Measurements from ENCODE around the gene C10orf95. TPM values are rescaled to one million over a fixed set of nuclear protein-coding genes. Genes with fewer than 3 reads are reported as not detected.

Gene C10orf95
- total and polyA plus RNA-seq, 2 of the 13 experiments (the other 11 are each of a cell fraction or from before 2014, with no cell fraction given) = 0.05 to 0.07 TPM

- H3K4me2 ChIP-seq (ENCODE audit: low read depth, low read length) = peak overlapping the region; percentile 98
- no peaks in the 10 kb centered on the region for H3K9me3 ChIP-seq (ENCODE audit: low read length)
- intact Hi-C loops (cut with micrococcal nuclease; ENCODE audit: unreplicated experiment) = loop anchor here (1.0 to 5.0 kb wide), 2 partner anchors 9 to 55 kb away; no protein-coding TSS in a partner anchor
- 7% methylated on average over 3 of the region's 28 CpGs for WGBS (ENCODE audit: low lambda C conversion rate)
- H4K20me1 ChIP-seq (ENCODE audit: insufficient read depth, low read length) = no peaks in the 10 kb centered on the region
- ChIA-PET POLR2A (interaction anchor here (1.0 to 5.3 kb wide), 12 partner anchors 8 to 191 kb away, joined by 3 to 135 read pairs (median 5); partner anchors contain the start of genes C10orf95, CUEDC2, GBF1 and NFKB2), CTCF (ENCODE audit: low intra/inter-chr PET ratio, low total read pairs) (interaction anchor here (0.8 to 1.7 kb wide), 3 partner anchors 29 to 193 kb away, joined by 5 to 8 read pairs (median 5); no protein-coding TSS in a partner anchor)
- peaks cover 30% of the 10 kb centered on the region for H3K4me1 ChIP-seq (ENCODE audit: insufficient read depth, low read length)
- in situ Hi-C loops (cut with HindIII; ENCODE audit: extremely low pct_ligation_motif_present, low pct_unique_long_range_greater_than_20kb) = loop anchor here (5.0 kb wide), 1 partner anchor 40 kb away; no protein-coding TSS in a partner anchor
- peak; percentile 71 for ATAC-seq
- peak; percentile 73 for FAIRE-seq
- peak; percentile 75 for DNase-seq (ENCODE audit: low spot score)
- no peak overlapping the region for H2AFZ ChIP-seq (ENCODE audit: low read length)
- H3K27ac ChIP-seq (ENCODE audit: extremely low read length, insufficient read depth, low read length) = peak overlapping the region; percentile 87
- peaks cover 1 to 14% of the 10 kb centered on the region in 2 experiments; a peak in 3 of 5 replicates for H3K36me3 ChIP-seq (replicated peaks in 1 of 2; ENCODE audit: control insufficient read depth in 1 of 2, insufficient read depth in 2 of 2, low read length in 2 of 2)
- H3K27me3 ChIP-seq (ENCODE audit: control insufficient read depth in 1 of 2, insufficient read depth in 2 of 2, low read length in 2 of 2) = peaks cover 0 to 1% of the 10 kb centered on the region in 2 experiments; a peak in 1 of 5 replicates
- no peaks in the 10 kb centered on the region for H3K79me2 ChIP-seq (ENCODE audit: insufficient read depth, low read length)
- H3K9ac ChIP-seq (ENCODE audit: insufficient read depth, low read depth, low read length) = peak overlapping the region; percentile 77
- BruUV-seq (replicated peaks) = no TSS peak
- H3K4me3 ChIP-seq (replicated peaks in 1 of 3; ENCODE audit: insufficient read depth in 1 of 3, low read depth in 2 of 3, low read length in 3 of 3) = peak overlapping the region; percentile 79 to 97 (median 84)
- TF ChIP-seq ZNF777 (CRISPR knock-in tag; IDR thresholded peaks at IDR 0.05) (peak; percentile 89), SRSF1 (optimal IDR thresholded peaks at IDR 0.05; ENCODE audit: low read depth, low read length) (no peak), CHCHD3 (CRISPR knock-in tag; IDR thresholded peaks at IDR 0.05) (peak; percentile 94; the same call in 1 of the 2 replicates), ZBTB39 (CRISPR knock-in tag; IDR thresholded peaks at IDR 0.05) (no peak), KLF16 (CRISPR knock-in tag; IDR thresholded peaks at IDR 0.05) (peak in 1 of 2 experiments; percentile 57; a peak in 1 of 4 replicates), EZH2 (conservative IDR thresholded peaks at IDR 0.05; ENCODE audit: low read depth, low read length) (no peak), ZNF572 (CRISPR knock-in tag; IDR thresholded peaks at IDR 0.05) (no peak), PHF20 (CRISPR knock-in tag; IDR thresholded peaks at IDR 0.05) (peak; percentile 58), HMGXB3 (CRISPR knock-in tag; IDR thresholded peaks at IDR 0.05; ENCODE audit: borderline replicate concordance) (no peak), SKI (IDR thresholded peaks at IDR 0.05; ENCODE audit: partially characterized antibody) (no peak), ZBTB2 (CRISPR knock-in tag; IDR thresholded peaks at IDR 0.05; ENCODE audit: low read depth) (peak; percentile 55), MAF1 (CRISPR knock-in tag; IDR thresholded peaks at IDR 0.05; ENCODE audit: borderline replicate concordance) (no peak), ARNTL (CRISPR knock-in tag; IDR thresholded peaks at IDR 0.05) (peak; percentile 79), PPARG (CRISPR knock-in tag; conservative IDR thresholded peaks at IDR 0.05) (peak; percentile 58), ZC3H13 (CRISPR knock-in tag; IDR thresholded peaks at IDR 0.05) (no peak), POGZ (CRISPR knock-in tag; IDR thresholded peaks at IDR 0.05) (peak; percentile 62)
Measured at GRCh38 chr10:102422545-102423129, 28.7 kb downstream of the C10orf95 start.
